HG02943 (cell line): Measurements from ENCODE around the gene DCST1.
"Not testable (repeated sequence)": the region's sequence is repeated elsewhere in the genome, so short reads cannot be mapped to it uniquely, and the experiment has no call there.

ENCODE experiments used
- ATAC-seq: cut with Tn5 transposase; IDR thresholded peaks from one replicate; pipeline ENCODE4 v1.9.1; 2021; ENCODE audit warnings: mild to moderate bottlenecking, low read depth, moderate library complexity; ENCODE audit not compliant: unreplicated experiment

The DCST1 gene, protein sequence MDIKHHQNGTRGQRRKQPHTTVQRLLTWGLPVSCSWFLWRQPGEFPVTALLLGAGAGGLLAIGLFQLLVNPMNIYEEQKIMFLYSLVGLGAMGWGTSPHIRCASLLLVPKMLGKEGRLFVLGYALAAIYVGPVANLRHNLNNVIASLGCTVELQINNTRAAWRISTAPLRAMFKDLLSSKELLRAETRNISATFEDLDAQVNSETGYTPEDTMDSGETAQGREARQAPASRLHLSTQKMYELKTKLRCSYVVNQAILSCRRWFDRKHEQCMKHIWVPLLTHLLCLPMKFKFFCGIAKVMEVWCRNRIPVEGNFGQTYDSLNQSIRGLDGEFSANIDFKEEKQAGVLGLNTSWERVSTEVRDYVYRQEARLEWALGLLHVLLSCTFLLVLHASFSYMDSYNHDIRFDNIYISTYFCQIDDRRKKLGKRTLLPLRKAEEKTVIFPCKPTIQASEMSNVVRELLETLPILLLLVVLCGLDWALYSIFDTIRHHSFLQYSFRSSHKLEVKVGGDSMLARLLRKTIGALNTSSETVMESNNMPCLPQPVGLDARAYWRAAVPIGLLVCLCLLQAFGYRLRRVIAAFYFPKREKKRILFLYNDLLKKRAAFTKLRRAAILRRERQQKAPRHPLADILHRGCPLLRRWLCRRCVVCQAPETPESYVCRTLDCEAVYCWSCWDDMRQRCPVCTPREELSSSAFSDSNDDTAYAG

DNA sequence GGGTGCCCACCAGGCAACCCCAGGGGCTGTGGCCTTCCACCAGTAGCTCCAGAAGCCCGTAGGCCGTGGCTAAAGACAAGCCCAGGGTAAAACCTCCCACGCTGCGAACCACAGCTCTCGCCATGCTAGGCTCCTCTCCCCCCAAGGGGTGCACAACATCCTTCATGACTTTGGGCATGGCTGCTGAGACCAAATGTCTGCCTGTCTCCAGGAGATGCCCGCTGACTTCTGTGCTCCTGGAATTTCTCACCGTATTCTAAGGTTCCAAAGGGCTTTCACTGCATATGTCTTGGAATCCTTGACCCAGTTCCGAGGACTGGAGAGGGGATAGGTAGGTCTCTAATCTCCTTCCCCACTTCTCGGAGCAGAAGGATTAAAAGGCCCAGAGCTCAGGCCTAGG lies at the start of gene DCST1, which contains the start of gene DCST2:
TSS of gene DCST1 (plus strand) at position 301 of the 400 bp plus-strand sequence. CDS start 213 bp downstream, outside the sequence.
TSS of gene DCST2 (minus strand) at position 258 of the 400 bp plus-strand sequence. CDS start at position 178, 80 bp downstream.
- ATAC-seq, result no peak

DNA sequence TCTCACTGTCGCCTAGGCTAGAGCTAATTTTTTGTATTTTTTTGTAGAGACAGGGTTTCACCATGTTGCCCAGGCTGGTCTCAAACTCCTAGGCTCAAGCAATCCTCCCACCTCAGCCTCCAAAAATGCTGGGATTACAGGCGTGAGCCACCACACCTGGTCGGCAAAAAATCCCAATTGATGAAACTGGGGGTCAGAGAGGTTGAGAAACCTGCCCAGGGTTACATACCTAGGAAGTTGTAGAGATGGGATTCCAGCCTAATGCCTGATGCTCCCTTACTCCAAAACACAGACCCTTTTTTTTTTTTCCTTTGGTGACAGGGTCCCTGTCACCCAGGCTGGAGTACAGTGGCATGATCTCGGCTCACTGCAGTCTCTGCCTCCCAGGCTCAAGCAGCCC lies 46.9 kb upstream of the DCST1 start:
- ATAC-seq, result not testable (repeated sequence)

- no peak for ATAC-seq
Observed at GRCh38 chr1:154987326-154987725, 46.3 kb upstream of the DCST1 start.

- no peak for ATAC-seq
Observed at GRCh38 chr1:154988058-154988954, 45.3 kb upstream of the DCST1 start.

DNA sequence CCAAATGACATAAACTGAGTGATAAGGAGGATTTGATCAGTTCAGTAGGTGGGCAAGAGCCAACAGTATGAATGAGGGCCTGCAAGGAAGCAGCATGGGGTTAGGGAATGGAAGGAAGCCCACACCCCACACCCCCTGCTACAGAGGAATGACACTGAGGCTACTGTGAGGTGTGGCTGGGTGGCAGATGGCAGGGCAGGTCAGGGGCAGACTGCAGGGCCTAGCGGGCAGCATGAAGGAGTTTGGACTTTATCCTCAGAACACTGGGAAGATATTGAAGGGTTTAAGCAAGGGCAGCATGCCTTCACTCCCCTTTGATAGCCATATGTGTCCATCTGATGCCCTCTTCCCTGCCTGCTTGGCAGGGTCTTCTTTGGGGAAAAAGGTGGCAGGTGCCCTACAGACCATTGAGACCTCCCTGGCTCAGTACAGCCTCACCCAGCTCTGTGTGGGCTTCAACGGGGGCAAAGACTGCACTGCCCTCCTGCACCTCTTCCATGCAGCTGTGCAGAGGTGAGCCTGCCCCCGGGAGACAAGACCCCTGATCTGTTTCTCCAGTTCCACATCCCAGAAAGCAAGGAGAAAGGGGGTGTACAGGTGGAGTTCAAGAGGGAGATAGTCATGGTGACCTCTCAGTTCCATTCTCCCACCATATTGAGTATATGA lies 44.3 kb upstream of the DCST1 start:
- no peak for ATAC-seq

DNA sequence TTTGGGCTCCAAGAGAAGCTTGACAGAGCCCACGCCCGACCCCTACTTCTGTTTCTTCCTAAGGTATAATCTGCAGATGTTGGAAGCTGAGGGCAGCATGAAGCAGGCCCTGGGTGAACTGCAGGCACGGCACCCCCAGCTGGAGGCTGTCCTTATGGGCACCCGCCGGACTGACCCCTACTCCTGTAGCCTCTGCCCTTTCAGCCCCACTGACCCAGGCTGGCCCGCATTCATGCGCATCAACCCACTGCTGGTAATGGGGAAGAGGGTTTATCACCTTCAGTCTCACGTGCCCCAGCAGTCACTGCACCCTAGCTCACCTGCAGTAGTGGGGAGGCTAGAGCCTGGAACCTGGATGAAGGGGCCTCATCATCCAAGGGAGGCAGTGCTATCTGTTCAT lies 43.3 kb upstream of the DCST1 start:
- ATAC-seq, result no peak

DNA sequence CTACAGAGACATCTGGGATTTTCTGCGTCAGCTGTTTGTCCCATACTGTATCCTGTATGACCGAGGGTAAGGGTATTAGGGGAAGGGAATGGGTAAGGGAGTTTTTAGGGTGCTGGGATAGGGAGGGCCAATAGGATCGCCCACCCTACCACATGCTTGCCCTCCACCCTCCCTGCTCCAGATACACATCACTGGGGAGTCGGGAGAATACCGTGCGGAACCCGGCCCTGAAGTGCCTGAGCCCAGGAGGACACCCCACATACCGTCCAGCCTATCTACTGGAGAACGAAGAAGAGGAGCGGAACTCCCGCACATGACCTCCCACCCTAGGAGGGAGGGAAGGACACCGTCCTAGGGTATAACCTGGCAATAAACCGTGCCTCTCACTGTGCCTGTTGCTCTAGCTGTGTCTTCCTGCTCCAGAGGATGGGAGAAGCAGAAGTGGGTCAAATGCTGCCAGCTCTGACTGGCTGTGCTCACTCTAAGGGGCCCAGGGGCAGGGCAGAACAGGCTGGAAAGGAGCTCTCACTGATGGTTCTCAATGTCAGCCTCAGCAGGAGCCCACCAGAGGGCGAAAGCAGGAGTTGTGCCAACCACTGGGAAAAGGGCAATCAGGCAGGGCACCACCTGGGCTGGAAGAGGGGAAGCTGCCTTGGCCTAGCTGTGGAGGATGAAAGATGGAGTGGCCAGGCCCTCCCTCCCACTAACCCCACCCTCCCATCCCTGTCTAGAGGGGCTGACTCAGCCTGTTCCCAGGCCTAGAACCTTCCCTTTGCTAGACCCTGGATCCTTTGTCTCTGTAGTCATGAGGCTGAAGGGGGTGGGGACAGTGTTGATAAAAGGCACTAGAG lies 40.7 kb upstream of the DCST1 start:
- ATAC-seq, result no peak

- ATAC-seq, result no peak
Observed at GRCh38 chr1:154993572-154994268, 39.9 kb upstream of the DCST1 start, which contains the start of gene LENEP. Gene LENEP (plus strand): TSS chr1:154993586. CDS start chr1:154993608, 22 bp downstream.

- no peak for ATAC-seq
Observed at GRCh38 chr1:154994269-154994587, 39.4 kb upstream of the DCST1 start.

- no peak for ATAC-seq
Observed at GRCh38 chr1:154994591-154994990, 39.0 kb upstream of the DCST1 start.

DNA sequence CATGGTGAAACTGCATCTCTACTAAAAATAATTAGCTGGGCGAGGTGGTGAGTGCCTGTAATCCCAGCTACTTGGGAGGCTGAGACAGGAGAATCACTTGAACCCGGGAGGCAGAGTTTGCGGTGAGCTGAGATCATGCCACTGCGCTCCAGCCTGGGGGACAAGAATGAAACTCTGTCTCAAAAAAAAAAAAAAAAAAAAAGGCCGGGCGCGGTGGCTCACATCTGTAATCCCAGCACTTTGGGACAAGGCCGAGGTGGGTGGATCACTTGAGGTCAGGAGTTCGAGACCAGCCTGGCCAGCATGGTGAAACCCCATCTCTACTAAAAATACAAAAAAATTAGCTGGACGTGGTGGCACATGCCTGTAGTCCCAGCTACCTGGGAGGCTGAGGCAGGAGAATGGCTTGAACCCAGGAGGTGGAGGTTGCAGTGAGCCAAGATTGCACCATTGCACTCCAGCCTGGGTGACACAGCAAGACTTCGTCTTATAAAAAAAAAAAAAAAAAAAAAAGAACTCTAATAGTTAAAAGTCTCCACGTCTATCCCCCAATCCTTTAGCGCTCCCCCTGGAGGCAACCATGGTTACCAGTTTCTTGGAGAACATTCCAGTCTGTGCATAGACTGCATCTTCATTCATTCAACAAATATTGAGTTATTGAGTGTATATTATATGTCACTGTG lies 38.2 kb upstream of the DCST1 start:
- not testable (repeated sequence) for ATAC-seq

DNA sequence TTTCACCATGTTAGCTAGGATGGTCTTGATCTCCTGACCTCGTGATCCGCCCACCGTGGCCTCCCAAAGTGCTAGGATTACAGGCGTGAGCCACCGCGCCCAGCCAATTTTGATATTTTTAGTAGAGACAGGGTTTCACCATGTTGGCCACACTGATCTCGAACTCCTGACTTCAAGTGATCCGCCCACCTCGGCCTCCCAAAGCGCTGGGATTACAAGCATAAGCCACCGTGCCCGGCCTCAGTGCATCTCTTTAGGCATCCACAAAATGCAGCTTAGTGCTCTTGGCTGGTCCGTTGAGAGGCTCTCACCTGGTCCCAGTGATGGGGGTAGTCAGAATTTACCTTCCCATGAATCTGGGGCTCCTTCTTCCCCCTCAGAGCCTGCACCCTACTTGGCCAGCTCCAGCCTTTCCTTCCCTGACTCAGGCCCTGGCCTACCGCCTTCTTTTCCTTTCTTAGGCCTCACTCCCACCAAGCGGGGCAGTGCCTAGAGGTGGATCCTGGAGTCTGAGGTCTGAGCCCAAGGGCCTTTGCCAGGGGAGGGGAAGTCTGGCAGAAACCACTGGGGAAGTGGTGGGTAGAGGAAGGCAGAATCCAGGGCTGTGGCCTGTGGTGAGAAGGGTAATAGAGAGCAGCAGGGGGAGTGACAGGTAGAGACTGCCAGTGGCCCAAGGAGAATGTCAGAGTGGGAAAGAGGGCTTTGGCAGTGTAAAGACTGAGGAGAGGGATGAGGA lies 36.5 kb upstream of the DCST1 start:
- no peak for ATAC-seq

- ATAC-seq, result no peak
Observed at GRCh38 chr1:154998201-154998780, 35.3 kb upstream of the DCST1 start.

DNA sequence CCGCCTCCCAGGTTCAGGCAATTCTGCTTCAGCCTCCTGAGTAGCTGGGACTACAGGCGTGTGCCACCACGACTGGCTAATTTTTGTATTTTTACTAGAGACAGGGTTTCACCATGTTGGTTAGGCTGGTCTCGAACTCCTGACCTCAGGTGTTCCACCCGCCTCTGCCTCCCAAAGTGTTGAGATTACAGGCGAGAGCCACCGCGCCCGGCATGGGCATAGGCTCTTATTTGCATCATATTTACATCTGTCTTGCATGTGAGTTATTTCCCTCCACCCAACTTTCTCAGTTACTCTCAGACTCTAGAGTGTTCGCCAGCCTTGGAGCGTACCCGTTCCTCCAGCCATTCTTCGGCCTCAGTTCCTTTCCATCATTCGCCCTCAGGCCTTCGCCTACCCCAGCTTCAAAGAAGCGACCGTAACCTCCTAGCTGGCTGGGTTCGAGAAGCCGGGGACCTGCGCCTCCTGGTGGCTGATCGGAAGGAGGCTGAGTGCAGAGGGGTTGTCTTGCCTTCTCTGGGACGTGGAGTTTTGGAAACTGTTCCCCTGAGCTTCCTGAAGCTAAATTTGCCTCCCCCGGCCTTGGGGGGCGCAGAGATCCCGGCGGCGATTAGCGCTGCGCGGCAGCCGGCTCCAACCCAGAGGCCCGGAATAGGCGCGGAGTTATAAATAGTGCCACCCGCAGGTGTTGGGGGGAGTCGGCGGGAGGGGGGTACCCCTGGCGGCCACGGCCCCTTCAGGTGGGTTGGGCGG lies 34.6 kb upstream of the DCST1 start:
- no peak for ATAC-seq

GRCh38 chr1:154999571-155000410 lies 33.8 kb upstream of the DCST1 start:
- no peak for ATAC-seq

- ATAC-seq, result no peak
Observed at GRCh38 chr1:155000411-155000725, 33.3 kb upstream of the DCST1 start.
